ENCODE measurements around the gene METTL4. TPM values are rescaled to one million over a fixed set of nuclear protein-coding genes. Genes with fewer than 3 reads are reported as not detected.

Gene METTL4
- total and polyA plus RNA-seq, 8 donors, result 1.9 to 6.3 (median 2.9) TPM

- peak overlapping the region in 1 of 4 donors; percentile 31 for H3K27ac ChIP-seq
- TF ChIP-seq, protein P1, sequence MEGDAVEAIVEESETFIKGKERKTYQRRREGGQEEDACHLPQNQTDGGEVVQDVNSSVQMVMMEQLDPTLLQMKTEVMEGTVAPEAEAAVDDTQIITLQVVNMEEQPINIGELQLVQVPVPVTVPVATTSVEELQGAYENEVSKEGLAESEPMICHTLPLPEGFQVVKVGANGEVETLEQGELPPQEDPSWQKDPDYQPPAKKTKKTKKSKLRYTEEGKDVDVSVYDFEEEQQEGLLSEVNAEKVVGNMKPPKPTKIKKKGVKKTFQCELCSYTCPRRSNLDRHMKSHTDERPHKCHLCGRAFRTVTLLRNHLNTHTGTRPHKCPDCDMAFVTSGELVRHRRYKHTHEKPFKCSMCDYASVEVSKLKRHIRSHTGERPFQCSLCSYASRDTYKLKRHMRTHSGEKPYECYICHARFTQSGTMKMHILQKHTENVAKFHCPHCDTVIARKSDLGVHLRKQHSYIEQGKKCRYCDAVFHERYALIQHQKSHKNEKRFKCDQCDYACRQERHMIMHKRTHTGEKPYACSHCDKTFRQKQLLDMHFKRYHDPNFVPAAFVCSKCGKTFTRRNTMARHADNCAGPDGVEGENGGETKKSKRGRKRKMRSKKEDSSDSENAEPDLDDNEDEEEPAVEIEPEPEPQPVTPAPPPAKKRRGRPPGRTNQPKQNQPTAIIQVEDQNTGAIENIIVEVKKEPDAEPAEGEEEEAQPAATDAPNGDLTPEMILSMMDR (IDR thresholded peaks at IDR 0.05), result no peak
- no peak overlapping the region for H3K4me3 ChIP-seq
- FAIRE-seq (no peak), DNase-seq (peak in 2 of 6 donors; percentile 7 to 20), ATAC-seq (peak in 3 of 4 donors; percentile 45 to 92 (median 83))
- H3K36me3 ChIP-seq, result no peaks in the 10 kb centered on the region
- intact Hi-C loops (cut with DNase I), result no loop called here
- no peaks in the 10 kb centered on the region for H3K9me3 ChIP-seq
- H3K4me1 ChIP-seq, result peaks cover 0 to 9% (median 0%) of the 10 kb centered on the region in 3 donors
- H3K27me3 ChIP-seq, result no peaks in the 10 kb centered on the region
- WGBS, 2 donors, result 35% methylated on average over 5 of the region's 5 CpGs
Observed at GRCh38 chr18:2518473-2518872, 52.8 kb downstream of the METTL4 start.

GRCh38 chr18:2515908-2516625 is 55.2 kb downstream of the METTL4 start:
- Histone ChIP-seq H3K27ac (peak overlapping the region in 1 of 4 donors; percentile 5), H3K9me3 (no peaks in the 10 kb centered on the region), H3K27me3 (no peaks in the 10 kb centered on the region), H3K36me3 (no peaks in the 10 kb centered on the region), H3K4me3 (no peak overlapping the region), H3K4me1 (peaks cover 0 to 9% (median 3%) of the 10 kb centered on the region in 3 donors)
- peak in 1 of 4 donors; percentile 46 for ATAC-seq
- no peak for FAIRE-seq
- TF ChIP-seq, protein P1 (IDR thresholded peaks at IDR 0.05), result no peak
- DNase-seq, result no peak
- 86 to 96% methylated on average over 5 of the region's 5 CpGs for WGBS, 2 donors
- intact Hi-C loops (cut with DNase I), result no loop called here

DNA sequence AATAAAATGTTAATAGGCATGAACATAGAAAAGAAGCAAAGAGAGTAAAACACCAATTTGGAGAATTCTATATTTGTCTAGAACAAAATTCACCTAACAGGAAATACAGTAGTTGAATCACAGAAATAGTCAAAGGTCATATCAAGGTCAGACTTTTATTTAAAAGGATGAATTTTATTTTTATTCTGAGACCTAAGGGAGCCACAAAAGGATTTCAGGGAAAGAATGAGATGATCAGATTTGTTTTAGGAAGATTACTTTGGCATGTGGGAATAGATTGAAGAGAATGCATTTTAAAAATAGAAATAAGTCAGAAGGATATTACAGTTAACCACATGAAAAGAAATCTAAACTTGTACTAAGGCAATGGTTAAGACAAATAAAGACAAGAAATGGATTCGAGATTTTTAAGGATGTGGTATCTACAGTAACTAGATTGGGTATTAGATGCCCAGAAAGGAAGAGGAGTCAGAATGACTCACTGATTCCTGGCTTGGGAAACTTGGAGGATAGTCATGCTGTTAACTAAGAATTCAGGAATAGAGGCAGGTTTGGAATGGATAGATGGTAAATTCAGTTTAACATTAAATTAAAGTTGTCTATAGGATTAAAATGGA is 56.0 kb downstream of the METTL4 start:
- H3K36me3 ChIP-seq, result no peaks in the 10 kb centered on the region
- peak overlapping the region in 1 of 4 donors; percentile 5 for H3K27ac ChIP-seq
- FAIRE-seq (no peak), DNase-seq (no peak), ATAC-seq (no peak)
- H3K27me3 ChIP-seq, result no peaks in the 10 kb centered on the region
- H3K4me1 ChIP-seq, result peaks cover 0 to 9% (median 3%) of the 10 kb centered on the region in 3 donors
- TF ChIP-seq, protein P1 (IDR thresholded peaks at IDR 0.05), result no peak
- no peak overlapping the region for H3K4me3 ChIP-seq
- intact Hi-C loops (cut with DNase I), result no loop called here
- 64 to 67% methylated on average over 1 of the region's 1 CpG for WGBS, 2 donors
- H3K9me3 ChIP-seq, result no peaks in the 10 kb centered on the region

DNA sequence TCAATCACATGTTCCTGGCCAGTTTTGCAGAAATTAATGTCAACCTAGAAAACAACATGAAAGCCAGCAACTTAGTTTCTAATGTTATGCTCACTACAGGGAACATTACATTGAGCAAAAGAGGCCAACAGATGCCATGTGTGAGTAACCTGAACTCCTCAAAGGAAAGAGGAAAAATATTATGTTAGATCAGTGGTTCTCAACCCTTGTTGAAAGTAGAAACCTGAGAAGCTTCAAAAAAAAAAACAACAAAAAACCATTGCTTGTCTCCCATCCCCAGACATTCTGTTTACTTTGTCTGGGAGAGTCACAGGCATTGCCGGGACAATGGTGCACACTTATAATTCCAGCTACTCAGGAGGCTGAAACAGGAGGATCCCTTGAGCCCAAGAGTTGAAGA is 57.7 kb downstream of the METTL4 start:
- no peak overlapping the region for H3K4me3 ChIP-seq
- DNase-seq (no peak), ATAC-seq (no peak), FAIRE-seq (no peak)
- 42 to 54% methylated on average over 1 of the region's 1 CpG for WGBS, 2 donors
- H3K27ac ChIP-seq, result no peak overlapping the region
- no peaks in the 10 kb centered on the region for H3K27me3 ChIP-seq
- H3K4me1 ChIP-seq, result peaks cover 0 to 3% (median 3%) of the 10 kb centered on the region in 3 donors
- intact Hi-C loops (cut with DNase I), result no loop called here
- no peaks in the 10 kb centered on the region for H3K9me3 ChIP-seq
- TF ChIP-seq, protein P1 (IDR thresholded peaks at IDR 0.05), result no peak
- no peaks in the 10 kb centered on the region for H3K36me3 ChIP-seq

DNA sequence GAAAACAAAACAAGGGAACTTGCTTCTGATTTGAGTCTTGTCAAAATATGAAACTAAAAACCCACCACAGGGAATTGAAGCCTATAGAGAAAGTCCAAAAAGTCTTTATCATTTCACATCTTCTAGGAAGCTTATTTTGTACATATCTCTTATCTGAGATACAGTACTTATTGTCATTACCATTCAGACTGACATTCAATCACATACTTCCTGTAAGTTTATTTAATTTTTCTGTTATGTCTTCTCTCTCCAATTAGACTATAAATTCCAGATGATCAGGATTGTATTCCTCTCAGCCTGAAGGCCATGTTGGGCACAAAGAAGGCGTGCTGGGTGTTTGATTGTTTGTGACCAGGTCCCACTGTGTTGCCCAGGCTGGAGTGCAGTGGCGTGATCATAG is 59.2 kb downstream of the METTL4 start:
- DNase-seq (no peak), ATAC-seq (no peak), FAIRE-seq (no peak)
- Histone ChIP-seq H3K4me3 (no peak overlapping the region), H3K36me3 (no peaks in the 10 kb centered on the region), H3K4me1 (peaks cover 0 to 3% (median 0%) of the 10 kb centered on the region in 3 donors), H3K27ac (no peak overlapping the region), H3K27me3 (no peaks in the 10 kb centered on the region), H3K9me3 (no peaks in the 10 kb centered on the region)
- intact Hi-C loops (cut with DNase I), result no loop called here
- WGBS, 2 donors, result 92 to 99% methylated on average over 2 of the region's 2 CpGs
- TF ChIP-seq, protein P1 (IDR thresholded peaks at IDR 0.05), result no peak
